GM23248 (cell line): Measurements from ENCODE around the gene PRSS16. TPM values are rescaled to one million over a fixed set of nuclear protein-coding genes. Genes with fewer than 3 reads are reported as not detected.
A peak's percentile ranks its signal among the peaks of the same experiment; 100 is the strongest.

Experiments used
- DNase-seq: peaks from one replicate; pipeline ENCODE4 v3.0.0-alpha.2; 2015
- H2AFZ ChIP-seq: fragments of 200-600 bp; sonication (generic); 2 replicates; pipeline ENCODE4 v1.6.1; 2016; ENCODE audit warnings: antibody characterized with exemption
- H3F3A ChIP-seq: fragments of 200-600 bp; sonication (generic); 2 replicates; pipeline ENCODE4 v1.6.1; 2016; ENCODE audit warnings: mild to moderate bottlenecking, antibody characterized with exemption, mixed run types; ENCODE audit not compliant: insufficient read depth
- H3K27ac ChIP-seq: fragments of 200-600 bp; sonication (generic); 2 replicates; pipeline ENCODE4 v1.5.1; 2016; ENCODE audit warnings: mild to moderate bottlenecking
- H3K27me3 ChIP-seq: fragments of 200-600 bp; sonication (generic); replicated peaks from 2 replicates; pipeline ENCODE4 v1.6.1; 2016; ENCODE audit warnings: mild to moderate bottlenecking; ENCODE audit not compliant: insufficient read depth
- H3K36me3 ChIP-seq: fragments of 200-600 bp; sonication (generic); 2 replicates; pipeline ENCODE4 v1.6.1; 2016; ENCODE audit warnings: low read depth, mild to moderate bottlenecking
- H3K4me1 ChIP-seq: fragments of 200-600 bp; sonication (generic); 2 replicates; pipeline ENCODE4 v1.6.1; 2016; ENCODE audit warnings: mild to moderate bottlenecking; ENCODE audit not compliant: insufficient read depth
- H3K4me2 ChIP-seq: fragments of 200-600 bp; sonication (generic); one replicate; pipeline ENCODE4 v1.6.1; 2016; ENCODE audit warnings: mild to moderate bottlenecking; ENCODE audit not compliant: unreplicated experiment
- H3K4me3 ChIP-seq: fragments of 200-600 bp; sonication (generic); 2 replicates; pipeline ENCODE4 v1.5.1; 2016; ENCODE audit warnings: mild to moderate bottlenecking
- H3K79me2 ChIP-seq: fragments of 200-600 bp; sonication (generic); 2 replicates; pipeline ENCODE4 v1.6.1; 2016; ENCODE audit warnings: mild to moderate bottlenecking; ENCODE audit not compliant: insufficient read depth
- H3K9ac ChIP-seq: fragments of 200-600 bp; sonication (generic); 2 replicates; pipeline ENCODE4 v1.6.1; 2016; ENCODE audit warnings: mild to moderate bottlenecking
- H3K9me2 ChIP-seq: fragments of 200-600 bp; sonication (generic); 2 replicates; pipeline ENCODE4 v1.6.1; 2016; ENCODE audit warnings: mixed run types, mild to moderate bottlenecking, moderate library complexity; ENCODE audit not compliant: insufficient read depth
- H3K9me3 ChIP-seq: fragments of 200-600 bp; sonication (generic); one replicate; pipeline ENCODE4 v1.6.1; 2017; ENCODE audit warnings: low read depth
- H4K20me1 ChIP-seq: fragments of 200-600 bp; sonication (generic); 2 replicates; pipeline ENCODE4 v1.6.0; 2016; ENCODE audit not compliant: insufficient read depth
- EZH2 ChIP-seq: fragments of 200-600 bp; sonication (generic); IDR thresholded peaks from 2 replicates; pipeline ENCODE4 v1.6.1; 2018; ENCODE audit warnings: antibody characterized with exemption, mild to moderate bottlenecking; ENCODE audit not compliant: insufficient read depth, poor library complexity, severe bottlenecking
- EZH2phosphoT487 ChIP-seq: fragments of 200-600 bp; sonication (generic); IDR thresholded peaks from 2 replicates; pipeline ENCODE4 v1.6.1; 2018; ENCODE audit warnings: antibody characterized with exemption, moderate library complexity, mild to moderate bottlenecking, low read depth; ENCODE audit not compliant: insufficient read depth
- WGBS, 2 experiments: methylation state at CpG; one replicate each; pipeline ENCODE4 v1.1.6; 2015 to 2017; ENCODE audit warnings: low lambda C conversion rate in 2 of 2, low coverage in 1 of 2; ENCODE audit errors: missing lambda C conversion rate in 2 of 2; 5-methylcytosine and 5-hydroxymethylcytosine counted together
- in situ Hi-C: fragments of 300-500 bp; cut with MboI; formaldehyde crosslinking; loops from 2 replicates; pipeline ENCODE4 v1.15.0; 2020
- polyA plus RNA-seq: library from polyadenylated mRNA; unstranded; fragments of >200 nt; fragmentation: Nextera tagmentation; extraction: Ambion mirVana; gene quantifications from 2 replicates; pipeline ENCODE4 v1.2.1, GENCODE V29; 2016
- total RNA-seq: library from RNA; depleted of rRNA; stranded (reverse); fragments of >200 nt; shearing (Covaris generic); gene quantifications from 2 replicates; pipeline ENCODE4 v1.2.3, GENCODE V29; 2014

The PRSS16 gene
- total and polyA plus RNA-seq, 2 experiments from 2014 or later, result 0.86 TPM; not detected in 1

DNA sequence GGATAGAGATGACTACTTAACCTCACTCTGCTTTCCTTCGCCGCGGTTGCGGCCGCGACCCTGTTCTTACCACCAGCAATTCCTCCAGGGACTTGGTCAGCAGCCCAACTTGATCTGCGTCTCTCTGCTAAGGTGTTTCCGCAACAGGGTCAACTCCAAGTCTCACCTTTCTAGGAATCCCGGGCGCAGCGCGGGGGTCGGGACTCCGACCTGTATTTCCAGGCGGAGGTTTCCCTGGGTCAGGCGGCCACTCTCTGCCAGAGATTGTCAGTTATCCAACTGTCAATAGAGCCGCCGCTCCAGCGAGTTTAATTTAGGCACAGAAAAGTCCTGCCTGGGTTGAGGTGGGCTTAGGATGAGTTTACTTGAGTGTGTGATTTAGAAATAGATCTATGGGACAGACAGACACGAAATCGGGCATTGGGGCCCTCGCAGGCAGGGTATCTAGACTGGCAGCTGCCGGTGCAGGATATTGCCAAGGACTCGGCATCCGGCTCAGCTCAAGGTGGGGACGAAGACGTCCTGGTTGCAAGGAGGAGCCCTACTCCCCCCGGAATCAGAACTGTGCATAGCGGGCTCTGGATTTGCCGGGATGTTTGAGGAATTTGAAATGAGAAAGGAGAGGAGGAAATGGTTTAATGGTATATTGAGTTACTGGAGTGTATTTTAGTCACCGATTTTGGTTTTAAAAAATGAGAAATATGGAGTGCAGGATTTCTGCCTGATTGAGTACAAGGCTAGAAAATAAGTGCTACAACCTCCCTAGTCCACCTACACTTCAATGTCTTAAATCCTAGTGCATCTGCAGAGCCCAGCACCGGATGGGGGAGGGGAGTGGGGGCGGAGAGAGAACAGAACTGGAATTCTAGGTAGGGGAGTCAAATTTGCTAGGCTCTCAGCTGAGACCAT lies 40.9 kb downstream of the PRSS16 start:
- Histone ChIP-seq H3K36me3 (no peaks in the 10 kb centered on the region), H3K4me1 (no peaks in the 10 kb centered on the region), H3K27me3 (peaks cover 89% of the 10 kb centered on the region), H4K20me1 (no peaks in the 10 kb centered on the region), H3K9me3 (no peaks in the 10 kb centered on the region), H3K9ac (no peak overlapping the region), H3F3A (peaks cover 8% of the 10 kb centered on the region), H3K79me2 (no peaks in the 10 kb centered on the region), H3K4me3 (no peak overlapping the region), H3K27ac (no peak overlapping the region), H2AFZ (no peak overlapping the region), H3K9me2 (no peaks in the 10 kb centered on the region), H3K4me2 (no peak overlapping the region)
- DNase-seq, result no peak
- in situ Hi-C loops, result no loop called here
- 6% methylated on average over 33 of the region's 33 CpGs for WGBS, 2 experiments
- TF ChIP-seq EZH2 (peak; percentile 86), EZH2phosphoT487 (0 out of 2 replicates have a peak, but pooled peaks have one; percentile 22)

DNA sequence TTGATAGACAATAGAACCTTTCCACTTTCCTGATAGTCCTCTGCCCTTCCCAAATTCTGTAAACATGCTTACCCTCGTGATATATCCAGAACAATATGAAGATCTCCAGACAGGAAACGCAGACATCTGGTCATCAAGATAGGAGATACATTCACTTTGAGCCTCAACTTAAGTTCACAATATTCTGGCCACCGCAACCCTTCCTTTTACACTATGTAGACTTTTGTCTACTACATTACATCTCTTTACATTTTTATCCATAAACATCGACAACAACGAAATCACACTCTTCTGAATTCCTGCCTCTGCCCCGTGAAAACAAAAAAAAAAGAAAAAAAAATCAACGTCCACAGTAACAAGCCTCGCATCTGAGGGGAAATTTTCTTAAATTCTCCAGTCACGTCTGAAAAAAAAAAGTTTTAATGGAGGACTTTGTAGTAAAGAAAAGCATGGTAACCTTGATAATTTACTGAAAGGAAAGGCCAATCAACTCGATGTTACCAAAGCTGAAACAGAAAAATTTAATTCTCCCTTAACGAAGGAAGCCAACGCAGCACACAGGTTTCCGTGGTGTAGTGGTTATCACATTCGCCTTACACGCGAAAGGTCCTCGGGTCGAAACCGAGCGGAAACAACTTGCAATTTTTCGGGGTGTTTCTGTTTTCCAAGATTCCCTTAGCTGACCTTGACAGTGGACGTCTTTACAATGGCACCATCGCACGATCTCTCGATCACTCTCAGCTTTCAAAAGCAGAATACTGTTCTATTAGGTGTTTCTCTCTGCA lies 42.8 kb downstream of the PRSS16 start:
- Histone ChIP-seq H3K4me3 (peak overlapping the region; percentile 24), H3K9me2 (no peaks in the 10 kb centered on the region), H3K4me1 (no peaks in the 10 kb centered on the region), H4K20me1 (no peaks in the 10 kb centered on the region), H3K27ac (no peak overlapping the region), H3K4me2 (peak overlapping the region; percentile 34), H3K36me3 (no peaks in the 10 kb centered on the region), H3K9ac (no peak overlapping the region), H2AFZ (no peak overlapping the region), H3K27me3 (peaks cover 78% of the 10 kb centered on the region), H3K79me2 (no peaks in the 10 kb centered on the region), H3K9me3 (no peaks in the 10 kb centered on the region), H3F3A (peaks cover 11% of the 10 kb centered on the region)
- no peak for DNase-seq
- in situ Hi-C loops, result no loop called here
- TF ChIP-seq EZH2phosphoT487 (no peak), EZH2 (no peak)
- WGBS, 2 experiments, result 3 to 4% methylated on average over 25 of the region's 25 CpGs

DNA sequence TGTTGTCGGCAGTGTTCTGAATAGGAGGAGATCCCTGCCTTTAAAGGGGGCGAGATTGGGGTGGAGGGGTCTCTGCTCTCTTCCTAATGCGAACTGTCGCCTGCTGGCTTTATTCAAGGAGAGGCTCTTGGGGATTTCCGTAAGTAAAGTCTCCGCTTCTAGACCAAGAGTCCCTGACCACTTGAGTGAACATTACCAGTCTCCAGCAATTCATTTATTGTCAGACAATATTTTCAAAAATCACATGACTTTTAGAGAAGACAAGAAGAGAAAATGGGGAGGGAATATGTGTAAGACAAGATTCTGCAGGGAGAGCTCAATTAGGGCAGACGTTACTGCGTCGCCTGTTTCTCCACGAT lies 43.3 kb downstream of the PRSS16 start:
- Histone ChIP-seq H2AFZ (no peak overlapping the region), H3K9ac (no peak overlapping the region), H3K9me3 (no peaks in the 10 kb centered on the region), H3K27ac (no peak overlapping the region), H3K36me3 (no peaks in the 10 kb centered on the region), H3K4me2 (peak overlapping the region; percentile 34), H3K4me1 (no peaks in the 10 kb centered on the region), H3K27me3 (peaks cover 72% of the 10 kb centered on the region), H3F3A (peaks cover 11% of the 10 kb centered on the region), H4K20me1 (no peaks in the 10 kb centered on the region), H3K79me2 (no peaks in the 10 kb centered on the region), H3K4me3 (peak overlapping the region; percentile 24), H3K9me2 (no peaks in the 10 kb centered on the region)
- in situ Hi-C loops, result no loop called here
- DNase-seq, result no peak
- TF ChIP-seq EZH2 (no peak), EZH2phosphoT487 (no peak)
- WGBS, 2 experiments, result 11% methylated on average over 10 of the region's 10 CpGs

DNA sequence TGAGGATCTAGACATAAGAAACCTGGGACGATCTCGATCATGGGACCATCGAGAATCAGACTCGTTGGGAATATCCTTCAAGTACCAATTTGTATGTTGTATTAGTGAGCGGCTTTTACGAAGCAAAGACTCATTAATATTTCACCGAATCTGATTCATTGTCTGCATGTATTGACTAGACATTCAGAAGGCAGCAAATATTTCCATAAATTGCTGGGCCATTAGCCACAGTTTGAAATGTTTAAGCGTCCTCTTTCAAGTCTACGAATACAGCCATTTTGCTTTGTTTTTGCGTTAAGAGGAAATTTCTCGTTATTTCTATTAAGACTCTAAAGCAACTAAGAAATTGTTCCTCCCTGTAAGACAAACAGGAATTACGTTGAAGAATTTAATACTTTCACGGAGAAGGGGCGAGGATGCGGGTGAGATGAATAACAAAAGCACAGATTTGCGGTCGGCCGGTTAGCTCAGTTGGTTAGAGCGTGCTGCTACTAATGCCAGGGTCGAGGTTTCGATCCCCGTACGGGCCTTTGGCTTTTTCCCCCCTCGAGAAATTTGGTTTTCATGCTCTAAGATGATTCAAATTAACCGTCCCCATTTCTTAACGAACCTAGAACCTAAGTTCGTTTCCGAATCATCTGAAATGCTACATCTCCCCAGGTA lies 46.1 kb downstream of the PRSS16 start:
- Histone ChIP-seq H3K9me2 (no peaks in the 10 kb centered on the region), H3K9me3 (no peaks in the 10 kb centered on the region), H3K4me1 (peaks cover 9% of the 10 kb centered on the region; the same call in 1 of the 2 replicates), H3F3A (peaks cover 15% of the 10 kb centered on the region), H3K27ac (no peak overlapping the region), H3K4me2 (peak overlapping the region; percentile 53), H3K4me3 (peak overlapping the region; percentile 51), H3K79me2 (no peaks in the 10 kb centered on the region), H3K9ac (no peak overlapping the region), H3K27me3 (peaks cover 59% of the 10 kb centered on the region), H3K36me3 (no peaks in the 10 kb centered on the region), H2AFZ (no peak overlapping the region), H4K20me1 (no peaks in the 10 kb centered on the region)
- TF ChIP-seq EZH2phosphoT487, result no peak
- TF ChIP-seq EZH2, result no peak
- WGBS, 2 experiments, result 9% methylated on average over 28 of the region's 28 CpGs
- in situ Hi-C loops, result no loop called here
- DNase-seq, result peak; percentile 57
